HG03280 (cell line): ENCODE results near the gene C17orf107.

Source experiments
- ATAC-seq: cut with Tn5 transposase; IDR thresholded peaks from one replicate; pipeline ENCODE4 v1.9.1; 2021; ENCODE audit warnings: mild to moderate bottlenecking, moderate library complexity; ENCODE audit not compliant: unreplicated experiment

Gene C17orf107

DNA sequence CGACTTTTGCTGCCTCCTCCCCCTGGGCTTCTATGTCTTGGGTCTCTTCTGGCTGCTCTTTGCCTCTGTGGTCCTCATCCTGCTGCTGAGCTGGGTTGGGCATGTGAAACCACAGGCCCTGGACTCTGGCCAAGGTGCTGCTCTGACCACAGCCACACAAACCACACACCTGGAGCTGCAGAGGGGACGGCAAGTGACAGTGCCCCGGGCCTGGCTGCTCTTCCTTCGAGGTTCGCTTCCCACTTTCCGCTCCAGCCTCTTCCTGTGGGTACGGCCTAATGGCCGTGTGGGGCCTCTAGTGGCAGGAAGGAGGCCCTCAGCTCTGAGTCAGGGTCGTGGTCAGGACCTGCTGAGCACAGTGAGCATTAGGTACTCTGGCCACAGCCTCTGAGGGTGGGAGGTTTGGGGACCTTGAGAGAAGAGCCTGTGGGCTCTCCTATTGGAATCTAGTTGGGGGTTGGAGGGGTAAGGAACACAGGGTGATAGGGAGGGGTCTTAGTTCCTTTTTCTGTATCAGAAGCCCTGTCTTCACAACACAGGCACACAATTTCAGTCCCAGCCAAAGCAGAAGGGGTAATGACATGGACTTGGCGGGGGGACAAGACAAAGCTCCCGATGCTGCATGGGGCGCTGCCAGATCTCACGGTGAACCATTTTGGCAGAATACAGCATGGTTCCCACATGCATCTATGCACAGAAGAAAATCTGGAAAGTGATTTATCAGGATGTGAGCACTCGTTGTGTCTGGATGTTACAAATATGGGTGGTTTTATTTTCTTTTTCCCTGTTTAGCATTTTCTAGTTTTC is 35.0 kb downstream of the C17orf107 start:
- no peak for ATAC-seq

DNA sequence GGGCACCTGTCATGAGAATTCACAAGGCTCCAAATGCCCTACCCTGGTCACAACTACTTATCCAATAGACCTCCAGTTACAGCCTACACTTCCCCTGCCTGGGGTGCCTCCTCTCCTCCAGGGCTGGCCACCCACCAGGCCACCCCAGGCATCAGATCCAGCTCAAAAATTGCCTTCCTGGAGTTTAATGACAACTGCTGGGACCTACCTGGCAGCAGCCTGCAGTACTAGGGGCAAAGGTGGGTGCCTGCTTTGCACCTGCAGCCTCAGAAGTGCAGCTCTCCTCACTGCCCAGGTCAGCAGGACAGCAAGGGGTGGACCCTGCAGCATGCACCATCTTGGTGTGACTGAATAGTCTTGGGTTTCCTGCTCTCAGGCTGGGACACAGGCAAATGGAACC is 36.3 kb downstream of the C17orf107 start:
- ATAC-seq = no peak

DNA sequence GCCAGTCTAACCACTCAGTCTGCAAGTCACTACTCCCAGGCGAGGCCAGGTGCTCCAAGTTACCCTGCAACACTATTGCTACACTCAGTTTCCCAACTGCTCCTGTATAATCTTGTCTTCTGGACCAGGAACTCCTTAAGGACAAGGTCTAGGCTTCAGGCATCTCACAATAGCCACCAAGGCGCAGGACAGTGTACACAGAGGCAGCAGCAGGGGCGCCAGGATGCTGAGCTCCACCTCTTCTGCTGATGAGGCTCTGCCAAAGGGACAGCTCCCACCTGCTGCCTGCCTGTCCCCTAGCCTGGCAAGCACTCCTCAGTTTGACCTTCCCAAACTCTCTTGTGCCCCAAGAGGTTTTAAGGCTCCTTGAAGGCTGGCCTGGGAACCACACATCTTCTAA is 37.1 kb downstream of the C17orf107 start:
- no peak for ATAC-seq

DNA sequence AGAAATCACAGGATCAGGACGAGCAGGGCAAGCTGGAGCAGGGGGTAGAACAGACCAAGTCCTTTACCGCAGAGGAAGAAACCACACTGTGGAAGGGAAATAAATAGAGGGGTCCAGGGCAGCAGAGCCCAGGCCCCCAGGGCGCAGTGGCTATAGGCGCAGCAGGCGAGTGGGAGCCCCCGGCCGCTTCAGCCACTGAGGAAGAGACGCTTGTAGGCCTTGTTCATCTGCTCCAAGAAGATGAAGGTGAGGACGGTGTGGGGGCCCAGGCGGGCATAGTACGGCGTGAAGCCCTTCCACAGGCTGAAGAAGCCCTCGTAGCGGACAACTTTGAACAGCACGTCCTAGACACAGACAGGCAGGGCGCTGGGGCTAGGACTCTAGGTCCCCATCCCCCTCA is 38.2 kb downstream of the C17orf107 start:
- ATAC-seq = no peak

DNA sequence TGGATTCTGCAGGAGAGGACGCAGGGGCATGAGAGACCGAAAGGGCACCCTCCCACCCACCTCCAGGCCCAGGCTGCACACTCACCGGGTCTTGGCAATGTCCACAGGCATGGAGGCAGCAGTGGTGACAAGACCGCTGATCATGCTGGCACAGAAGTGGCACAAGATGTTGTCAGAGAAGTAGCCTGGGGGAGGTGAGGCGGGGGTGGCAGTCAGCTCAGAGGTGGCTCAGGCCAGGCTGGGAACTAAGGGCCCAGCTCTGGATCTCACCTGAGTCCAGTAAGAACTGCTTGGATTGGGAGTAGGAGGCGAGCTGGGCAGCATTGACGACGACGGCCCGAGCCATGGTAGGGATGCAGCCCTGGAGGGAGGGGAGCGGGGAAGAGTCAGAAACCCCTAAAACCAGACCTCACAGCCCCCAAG is 38.7 kb downstream of the C17orf107 start:
- ATAC-seq = no peak

DNA sequence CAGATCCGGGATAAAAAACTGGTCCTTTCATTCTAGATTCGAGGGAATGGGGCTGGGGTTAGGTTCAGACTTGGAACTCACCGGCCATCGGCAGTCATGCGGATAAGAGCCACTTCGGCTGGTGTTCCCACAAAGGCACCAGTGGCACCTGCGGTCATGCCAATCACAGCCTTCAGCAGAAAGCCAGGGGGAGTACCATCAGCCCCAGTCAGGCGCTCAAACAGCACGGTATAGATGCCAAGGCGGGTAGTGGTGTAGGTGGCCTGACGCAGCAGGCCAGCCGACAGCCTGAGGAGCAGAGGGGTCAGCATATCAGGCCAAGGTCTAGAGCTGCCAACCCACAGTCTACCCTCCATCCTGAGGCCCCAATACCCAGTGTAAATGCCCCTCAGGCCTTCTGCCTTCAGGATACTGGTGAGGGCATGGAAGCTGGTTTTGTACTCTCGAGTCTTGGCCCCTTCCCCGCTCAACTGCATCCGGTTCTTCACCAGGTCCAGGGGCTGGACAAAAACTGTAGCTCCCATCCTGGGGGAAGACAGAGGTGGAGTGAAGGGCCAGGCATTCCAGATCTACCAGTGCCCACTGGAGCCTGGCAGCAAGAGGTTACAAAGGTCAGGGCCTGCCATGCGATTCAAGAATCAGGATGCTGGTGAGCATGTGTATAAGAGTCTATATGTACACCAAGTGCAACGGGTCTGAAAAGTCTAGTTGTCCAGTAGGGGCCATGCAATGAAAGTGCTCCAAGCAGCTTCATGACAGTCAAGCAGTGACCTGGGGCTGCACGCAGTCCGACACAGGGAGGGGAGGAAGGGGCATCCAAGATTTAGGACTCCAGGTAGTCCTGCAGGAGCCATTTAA is 39.6 kb downstream of the C17orf107 start:
- ATAC-seq = no peak

DNA sequence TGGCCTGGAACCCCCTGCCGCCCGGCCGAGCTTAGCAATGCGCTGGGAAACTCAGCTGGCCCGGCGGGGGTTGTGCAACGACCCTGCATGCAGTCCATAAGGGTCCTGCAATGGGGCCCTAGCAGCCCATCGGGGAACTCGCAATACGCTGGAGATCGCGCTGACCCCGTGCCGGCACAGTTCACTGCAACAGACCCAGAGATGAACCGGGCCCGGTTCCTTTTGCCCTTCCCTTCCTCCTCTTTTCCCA is 40.1 kb downstream of the C17orf107 start:
- peak; percentile 16 for ATAC-seq

DNA sequence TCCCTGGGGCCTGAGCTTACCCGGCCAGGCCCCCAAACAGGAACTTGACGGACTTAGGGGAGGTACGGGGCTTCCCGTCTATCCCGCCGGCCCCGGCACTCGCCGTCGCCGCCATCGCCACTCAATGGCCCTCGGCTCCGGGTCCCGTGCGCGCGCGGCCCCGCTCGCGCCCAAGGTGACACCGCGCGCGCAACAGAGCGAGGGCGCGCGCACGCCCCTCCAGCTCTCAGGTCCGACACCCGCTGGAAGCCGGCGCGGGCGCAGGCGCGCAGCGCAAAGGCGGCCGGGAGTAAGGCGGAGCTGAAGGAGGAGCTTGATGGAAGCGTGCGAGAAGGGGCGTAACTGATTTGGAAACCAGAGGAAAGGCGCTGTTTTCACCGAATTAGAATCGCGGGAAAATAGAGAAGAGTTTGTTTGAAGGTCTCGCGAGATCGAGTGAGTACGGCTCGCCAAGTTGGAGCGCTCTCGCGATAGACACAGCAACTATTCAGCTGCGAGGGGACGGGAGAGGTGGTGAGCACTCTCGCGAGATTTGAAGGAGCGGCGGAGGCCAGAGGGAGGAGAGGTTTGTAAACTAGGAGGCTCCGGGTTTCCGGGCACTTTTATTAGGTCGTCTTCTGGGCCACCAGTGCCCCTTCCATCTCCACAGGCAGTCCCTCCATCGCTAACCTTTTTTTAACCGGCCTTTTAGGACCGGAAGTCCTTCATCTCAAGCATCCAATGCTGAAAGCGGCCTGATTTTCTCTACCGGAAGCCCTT is 40.6 kb downstream of the C17orf107 start, which contains the start of the genes RNF167 and SLC25A11:
Gene RNF167 (plus strand): TSS at position 473 of the 759 bp plus-strand sequence. CDS start 642 bp downstream, outside the sequence.
Gene SLC25A11 (minus strand): TSS at position 251 of the 759 bp plus-strand sequence. CDS start 136 bp downstream, at position 115.
- ATAC-seq = peak; percentile 80

DNA sequence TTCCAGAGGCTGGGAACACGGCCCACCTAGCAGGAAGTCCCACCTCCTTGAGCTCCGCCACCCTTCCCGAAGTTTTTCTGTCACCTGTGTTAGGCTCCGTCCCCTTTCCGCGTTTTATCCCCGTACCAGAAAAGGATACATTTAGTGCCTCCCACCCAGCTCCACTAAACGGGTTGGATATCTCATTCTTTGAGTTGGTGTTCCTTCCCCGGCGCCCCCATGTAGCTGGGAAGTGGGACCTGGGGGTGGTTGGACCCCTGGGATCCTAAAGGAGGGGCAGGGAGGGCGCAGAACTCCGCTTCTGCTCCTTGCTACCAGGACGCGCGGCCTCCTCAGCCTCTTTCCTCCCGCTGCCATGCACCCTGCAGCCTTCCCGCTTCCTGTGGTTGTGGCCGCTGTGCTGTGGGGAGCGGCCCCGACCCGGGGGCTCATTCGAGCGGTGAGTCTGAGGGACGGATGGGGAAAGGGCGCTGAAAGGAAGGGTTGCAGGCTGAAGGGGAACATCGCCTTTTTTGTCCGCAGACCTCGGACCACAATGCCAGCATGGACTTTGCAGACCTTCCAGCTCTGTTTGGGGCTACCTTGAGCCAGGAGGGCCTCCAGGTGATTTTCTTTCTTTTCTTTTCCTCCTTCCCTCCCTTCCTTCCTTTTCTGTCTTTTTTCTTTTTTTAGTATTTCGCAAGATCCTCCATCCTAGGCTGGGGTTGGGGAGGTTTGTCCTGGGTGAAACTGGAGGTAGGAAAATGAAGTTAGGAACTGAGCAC is 41.4 kb downstream of the C17orf107 start:
- no peak for ATAC-seq

DNA sequence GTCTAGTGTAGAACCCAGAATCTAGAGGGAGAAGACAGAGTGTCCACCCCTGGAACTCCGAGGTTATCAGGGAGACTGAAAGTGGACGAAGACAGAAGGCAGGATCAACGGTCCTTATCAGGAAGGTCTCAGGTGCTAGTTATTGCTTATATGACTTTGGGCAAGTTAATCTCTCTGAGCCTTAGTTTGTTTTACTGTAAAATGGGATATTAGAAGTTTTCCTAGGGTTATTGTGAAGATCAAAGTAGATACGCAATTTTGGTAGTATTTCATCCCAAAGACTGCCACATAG is 41.9 kb downstream of the C17orf107 start:
- ATAC-seq = no peak

DNA sequence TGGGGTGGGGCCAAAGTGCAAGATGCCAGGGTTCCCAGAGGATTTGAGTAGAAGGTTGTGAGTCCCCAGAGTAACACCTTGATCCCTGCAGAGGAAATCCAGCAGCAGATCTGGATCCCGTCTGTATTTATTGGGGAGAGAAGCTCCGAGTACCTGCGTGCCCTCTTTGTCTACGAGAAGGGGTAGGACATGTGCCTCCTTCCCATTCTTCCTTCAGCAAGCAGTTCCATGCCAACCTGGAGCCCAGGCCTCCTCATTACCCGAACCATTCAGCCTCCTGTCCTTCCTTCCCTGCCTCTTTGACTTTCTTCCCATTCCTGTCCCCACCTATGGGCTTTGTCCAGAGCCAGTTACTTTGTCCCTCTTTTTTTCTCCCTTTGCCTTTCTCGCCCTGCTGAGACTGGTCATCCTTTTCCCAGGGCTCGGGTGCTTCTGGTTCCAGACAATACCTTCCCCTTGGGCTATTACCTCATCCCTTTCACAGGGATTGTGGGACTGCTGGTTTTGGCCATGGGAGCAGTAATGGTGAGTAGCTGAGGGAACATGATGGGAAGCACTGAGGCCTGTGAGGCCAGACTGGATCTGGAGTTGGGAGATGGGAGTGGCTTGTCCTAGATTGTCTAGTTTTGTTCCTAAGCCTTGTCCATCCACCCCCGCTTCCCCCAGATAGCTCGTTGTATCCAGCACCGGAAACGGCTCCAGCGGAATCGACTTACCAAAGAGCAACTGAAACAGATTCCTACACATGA is 43.6 kb downstream of the C17orf107 start:
- no peak for ATAC-seq

DNA sequence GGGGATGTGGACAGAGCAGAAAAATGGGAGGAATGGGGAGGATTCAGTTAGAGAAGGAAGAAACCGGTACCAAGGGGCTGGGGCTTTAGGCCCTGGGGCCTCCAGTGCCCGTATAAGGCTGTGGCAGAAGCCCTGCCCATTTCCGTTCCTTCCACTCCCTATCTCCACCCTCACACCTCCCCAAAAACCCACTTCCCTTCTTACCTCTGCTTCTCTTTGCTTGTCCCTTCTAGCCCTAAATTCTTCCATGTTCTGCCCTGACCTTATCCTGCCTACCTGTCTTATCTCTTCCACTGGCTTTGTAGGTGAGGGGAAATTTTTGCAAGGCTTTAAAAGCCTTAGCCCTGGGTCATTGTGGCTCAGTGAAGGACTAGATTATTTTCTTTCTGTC is 44.8 kb downstream of the C17orf107 start:
- ATAC-seq = no peak

DNA sequence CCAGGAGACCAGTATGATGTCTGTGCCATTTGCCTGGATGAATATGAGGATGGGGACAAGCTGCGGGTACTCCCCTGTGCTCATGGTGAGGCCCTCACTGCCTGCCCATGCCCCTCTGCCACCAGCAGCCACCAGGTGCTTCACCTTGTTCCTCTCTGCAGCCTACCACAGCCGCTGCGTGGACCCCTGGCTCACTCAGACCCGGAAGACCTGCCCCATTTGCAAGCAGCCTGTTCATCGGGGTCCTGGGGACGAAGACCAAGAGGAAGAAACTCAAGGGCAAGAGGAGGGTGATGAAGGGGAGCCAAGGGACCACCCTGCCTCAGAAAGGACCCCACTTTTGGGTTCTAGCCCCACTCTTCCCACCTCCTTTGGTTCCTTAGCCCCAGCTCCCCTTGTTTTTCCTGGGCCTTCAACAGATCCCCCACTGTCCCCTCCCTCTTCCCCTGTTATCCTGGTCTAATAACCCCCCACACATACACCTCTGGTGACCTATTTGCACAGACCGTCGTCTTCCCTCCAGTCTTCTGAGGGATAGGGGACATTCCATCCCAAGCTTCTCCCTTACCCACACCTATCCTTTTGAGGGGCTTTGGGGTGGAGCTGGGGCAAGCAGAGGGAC is 45.3 kb downstream of the C17orf107 start:
- ATAC-seq = no peak

DNA sequence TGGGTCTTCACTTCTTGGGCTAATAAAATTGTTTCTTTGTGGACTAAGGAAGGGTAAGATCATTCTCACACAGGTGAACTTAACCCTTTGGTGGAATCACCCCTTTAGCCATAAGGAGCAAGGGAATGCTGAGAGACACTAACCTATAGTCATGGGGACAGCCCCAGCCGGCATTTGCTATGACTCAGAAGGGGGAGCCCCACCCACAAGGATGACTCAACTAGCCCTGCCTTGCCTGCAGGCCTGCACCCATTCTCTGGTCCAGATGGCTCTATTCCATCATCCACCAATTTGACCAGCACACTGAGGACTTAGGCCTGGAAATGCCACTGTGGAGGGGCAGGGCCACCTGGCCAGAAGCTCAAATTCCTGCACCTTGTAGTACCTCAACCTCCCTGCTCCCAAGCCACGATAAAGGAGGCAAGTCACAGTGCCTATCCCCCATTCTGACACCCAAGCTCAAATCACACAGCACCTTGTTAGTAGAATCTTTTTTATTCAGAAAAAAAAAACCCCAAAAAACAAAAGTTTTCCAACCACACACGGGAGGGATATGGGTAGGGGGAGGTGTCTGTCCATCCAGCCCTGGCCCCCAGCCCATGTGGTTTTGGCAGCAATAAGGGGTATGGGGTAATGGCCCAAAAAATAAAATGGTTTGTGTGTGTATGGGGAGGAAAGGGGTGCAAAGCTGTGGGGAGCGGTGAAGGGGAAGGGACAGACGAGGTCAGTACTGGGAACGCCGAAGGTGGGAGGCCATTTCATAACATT is 46.0 kb downstream of the C17orf107 start:
- peak; percentile 23 for ATAC-seq

DNA sequence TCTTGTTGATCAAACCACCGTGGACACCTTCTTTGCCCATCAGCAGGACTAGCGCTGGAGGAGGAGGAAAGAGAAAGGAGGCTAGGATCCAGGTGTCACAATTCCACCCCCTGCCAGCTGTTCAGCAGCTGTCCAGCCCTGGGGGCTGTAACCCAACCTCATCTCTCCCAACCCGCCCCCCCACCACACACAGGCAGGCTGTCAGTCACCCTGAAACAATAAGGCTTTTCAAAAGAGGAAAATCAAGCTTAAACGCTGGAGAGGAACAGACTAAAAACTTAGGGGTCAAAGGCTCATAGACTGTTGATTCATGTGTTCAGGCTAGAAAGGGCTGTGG is 46.6 kb downstream of the C17orf107 start:
- ATAC-seq = no peak

DNA sequence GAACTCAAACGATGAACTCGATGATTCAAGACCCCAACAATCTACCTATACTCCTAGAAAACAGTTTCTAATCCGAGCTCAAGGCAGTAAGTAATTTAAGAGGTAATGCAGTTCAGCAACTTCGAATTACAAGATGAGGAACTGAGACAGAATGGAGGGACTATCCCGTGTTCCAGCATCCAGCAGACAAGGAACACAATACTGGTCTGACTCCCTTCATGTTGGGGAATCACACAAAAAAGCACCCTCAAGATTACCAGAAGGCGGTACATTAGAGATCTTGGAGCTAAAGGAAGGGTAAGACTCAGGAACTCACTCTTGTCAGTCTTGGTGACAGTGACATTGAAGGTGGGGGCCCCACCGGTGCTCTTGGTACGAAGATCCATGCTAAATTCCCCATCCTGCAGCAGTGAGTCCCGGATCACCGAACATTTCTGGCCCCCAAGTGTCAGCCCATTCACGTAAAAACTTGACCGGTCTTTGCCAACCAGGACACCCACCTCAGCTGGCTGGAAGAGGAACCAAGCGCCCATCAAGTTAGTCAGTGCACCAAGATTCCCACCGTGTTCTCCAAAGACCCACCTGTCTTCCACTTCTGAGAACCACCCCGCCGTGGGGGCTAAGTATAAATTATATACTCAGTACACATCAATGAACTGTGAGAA is 47.1 kb downstream of the C17orf107 start:
- ATAC-seq = no peak

DNA sequence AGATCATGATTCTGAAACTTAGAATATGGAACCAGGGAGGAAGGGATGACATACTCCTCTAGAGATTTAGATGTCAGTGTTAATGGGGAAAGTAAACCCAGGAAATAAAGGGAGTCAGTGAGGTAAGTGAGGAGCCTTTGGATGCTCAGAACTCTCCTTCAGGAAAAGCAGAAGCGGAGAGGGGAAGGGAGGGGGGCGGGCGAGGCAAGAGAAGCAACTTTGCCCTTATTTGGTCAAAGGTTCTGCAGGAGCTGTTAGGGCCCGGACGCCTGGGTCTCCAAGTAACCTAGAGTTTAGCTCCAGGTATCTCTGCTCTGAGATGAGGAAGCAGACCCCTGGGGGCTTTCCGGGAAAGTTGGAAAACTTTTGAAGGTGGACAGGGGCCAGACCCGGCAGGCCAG is 47.7 kb downstream of the C17orf107 start:
- ATAC-seq = no peak

DNA sequence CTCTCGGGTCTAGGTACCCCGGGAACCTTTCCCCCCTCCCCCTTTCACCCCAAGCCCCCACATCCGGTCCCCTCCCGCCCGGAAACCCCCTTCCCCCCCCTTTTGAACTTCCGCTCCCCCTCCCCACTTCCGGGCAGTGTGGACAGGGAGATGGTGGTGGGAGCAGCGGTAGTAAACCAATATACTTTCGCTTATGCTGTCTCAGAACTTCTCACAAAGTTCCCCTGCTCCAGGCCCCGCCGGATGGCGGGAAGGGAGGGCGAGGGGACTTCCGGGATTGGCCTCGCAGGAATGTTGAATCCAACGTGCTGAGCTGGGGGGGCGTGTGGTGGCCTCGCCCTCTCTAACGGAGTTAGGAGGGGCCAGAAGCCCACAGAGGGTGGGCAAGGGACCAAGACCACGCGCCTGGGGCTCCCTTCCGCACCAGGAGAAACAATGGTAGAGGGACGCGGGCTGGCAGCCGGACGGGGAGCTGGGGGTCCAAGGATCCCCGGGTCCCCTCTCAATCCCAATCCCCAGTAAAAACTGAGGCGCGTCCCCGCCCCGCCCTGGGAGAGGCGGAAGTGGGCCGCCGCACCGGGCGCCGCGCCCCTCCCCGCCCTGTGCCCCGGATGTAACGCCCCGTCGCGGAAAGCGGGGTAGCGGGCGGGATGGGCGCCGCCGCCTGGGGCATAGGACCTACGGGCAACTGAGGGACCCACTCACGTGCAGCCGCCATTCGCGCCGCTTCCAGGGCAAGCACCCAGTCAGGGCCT is 48.3 kb downstream of the C17orf107 start:
- peak; percentile 9 for ATAC-seq
